Heart left ventricle (tissue), 13 donors: Measurements from ENCODE around the gene EXOSC6.

Experiments
- POLR2A ChIP-seq, 2 donors: fragments of 450-650 bp; IDR thresholded peaks; one replicate each; pipeline ENCODE4 v1.6.1; 2017; ENCODE audit warnings: antibody characterized with exemption in 2 of 2, mild to moderate bottlenecking in 2 of 2, moderate library complexity in 2 of 2
- TF ChIP-seq, protein P1 (sequence below), 12 donors: fragments of 200-600 bp; sonication (generic) in 4 of 12; IDR thresholded peaks; one replicate each; pipeline versions ENCODE4 v1.5.0 to v1.8.0; 2018 to 2022; ENCODE audit warnings: antibody characterized with exemption in 12 of 12, mild to moderate bottlenecking in 5 of 12
- donor health status: ischemic (EF 13 %, LVEDD 7.1; RV severe dilation, severe dysfunction).
- donor health status: DM: no; HTN: yes; CAD: no.
- donor health status: DM: no; HTN: no; CAD: no.
- donor health status: ischemic (EF 25% LVEDD 6.9; RV normal size, moderate dysfunction).
- donor health status: ischemic (EF 25% LVEDD 5.7; RV mildly dilated, moderate dysfunction).
- donor health status: ischemic (EF 35%, LVEDD 5.7; RV mildly dilated, moderate dysfunction).
- donor health status: nonischemic (EF 11% LVEDD 7.7; RV severe dilation, severe dysfunction).
- donor health status: DM: yes; HTN: yes; CAD: no.
- donor health status: PGD.
- donor health status: ischemic (EF 29% LVEDD 5.4; RV normal size, mild dysfunction).
- donor health status: nonischemic (EF 23%, LVEDD 6.1; RV moderate dilation, normal function).

DNA sequence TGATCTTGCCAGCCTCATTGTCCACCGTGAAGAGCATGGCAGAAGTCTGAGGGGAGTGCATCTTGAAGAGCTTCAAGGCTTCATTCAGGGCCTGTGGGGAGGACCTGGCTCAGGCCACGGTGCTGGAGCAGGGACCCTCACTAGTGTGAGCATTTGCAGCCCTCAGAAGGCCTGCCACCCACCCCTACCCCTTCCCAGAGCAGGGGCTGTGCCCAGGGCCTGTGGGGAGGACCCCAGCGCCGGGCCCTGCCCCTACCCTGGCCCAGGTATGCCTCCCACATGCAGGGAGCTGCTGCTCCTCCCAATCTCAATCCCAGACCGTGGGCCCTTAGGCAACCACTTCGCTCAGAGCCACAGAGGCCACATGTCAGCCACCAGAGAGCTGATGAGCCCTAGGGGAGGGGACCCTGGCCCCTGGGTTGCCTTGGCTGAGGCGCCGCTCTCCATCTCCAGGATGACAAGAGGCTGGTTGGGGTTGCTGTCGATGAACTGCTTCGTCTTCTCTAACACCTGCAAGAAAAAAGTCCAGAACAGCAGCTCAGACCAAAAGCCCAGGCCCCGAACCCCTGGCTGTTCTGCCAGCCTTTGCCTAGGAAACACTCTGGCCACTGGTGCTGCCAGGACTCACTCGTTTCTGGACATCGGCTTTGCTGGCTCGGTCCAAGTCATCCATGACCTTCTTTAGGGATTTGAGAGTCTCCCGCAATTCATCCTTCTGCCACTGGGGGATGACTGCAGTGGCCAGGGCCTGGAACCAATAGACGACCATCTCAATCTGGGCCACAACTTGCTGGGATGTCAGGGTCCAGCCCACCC, 1.8 kb upstream of the EXOSC6 start:
- TF ChIP-seq, protein P1, sequence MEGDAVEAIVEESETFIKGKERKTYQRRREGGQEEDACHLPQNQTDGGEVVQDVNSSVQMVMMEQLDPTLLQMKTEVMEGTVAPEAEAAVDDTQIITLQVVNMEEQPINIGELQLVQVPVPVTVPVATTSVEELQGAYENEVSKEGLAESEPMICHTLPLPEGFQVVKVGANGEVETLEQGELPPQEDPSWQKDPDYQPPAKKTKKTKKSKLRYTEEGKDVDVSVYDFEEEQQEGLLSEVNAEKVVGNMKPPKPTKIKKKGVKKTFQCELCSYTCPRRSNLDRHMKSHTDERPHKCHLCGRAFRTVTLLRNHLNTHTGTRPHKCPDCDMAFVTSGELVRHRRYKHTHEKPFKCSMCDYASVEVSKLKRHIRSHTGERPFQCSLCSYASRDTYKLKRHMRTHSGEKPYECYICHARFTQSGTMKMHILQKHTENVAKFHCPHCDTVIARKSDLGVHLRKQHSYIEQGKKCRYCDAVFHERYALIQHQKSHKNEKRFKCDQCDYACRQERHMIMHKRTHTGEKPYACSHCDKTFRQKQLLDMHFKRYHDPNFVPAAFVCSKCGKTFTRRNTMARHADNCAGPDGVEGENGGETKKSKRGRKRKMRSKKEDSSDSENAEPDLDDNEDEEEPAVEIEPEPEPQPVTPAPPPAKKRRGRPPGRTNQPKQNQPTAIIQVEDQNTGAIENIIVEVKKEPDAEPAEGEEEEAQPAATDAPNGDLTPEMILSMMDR (IDR thresholded peaks at IDR 0.05) = peak in 10 of 12 donors; percentile 11 to 54 (median 35)
- no peak for TF ChIP-seq POLR2A (IDR thresholded peaks at IDR 0.05)
